H4 (cell line): ENCODE results near the gene GALNT17. TPM values are rescaled to one million over a fixed set of nuclear protein-coding genes. Genes with fewer than 3 reads are reported as not detected.

Source experiments
- DNase-seq: peaks from one replicate; pipeline ENCODE4 v3.0.0-alpha.2; 2015; ENCODE audit warnings: low spot score
- total RNA-seq: library from RNA; depleted of rRNA; stranded (reverse); fragments of >200 nt; shearing (Covaris generic); gene quantifications from 2 replicates; pipeline ENCODE4 v1.2.3, GENCODE V29; 2014

GALNT17 gene
- total RNA-seq, 1 experiment from 2014 or later = 0.70 TPM

GRCh38 chr7:71504697-71505441 is 372.9 kb downstream of the GALNT17 start:
- no peak for DNase-seq

- no peak for DNase-seq
Measured at GRCh38 chr7:71506822-71507221, 374.9 kb downstream of the GALNT17 start.

DNA sequence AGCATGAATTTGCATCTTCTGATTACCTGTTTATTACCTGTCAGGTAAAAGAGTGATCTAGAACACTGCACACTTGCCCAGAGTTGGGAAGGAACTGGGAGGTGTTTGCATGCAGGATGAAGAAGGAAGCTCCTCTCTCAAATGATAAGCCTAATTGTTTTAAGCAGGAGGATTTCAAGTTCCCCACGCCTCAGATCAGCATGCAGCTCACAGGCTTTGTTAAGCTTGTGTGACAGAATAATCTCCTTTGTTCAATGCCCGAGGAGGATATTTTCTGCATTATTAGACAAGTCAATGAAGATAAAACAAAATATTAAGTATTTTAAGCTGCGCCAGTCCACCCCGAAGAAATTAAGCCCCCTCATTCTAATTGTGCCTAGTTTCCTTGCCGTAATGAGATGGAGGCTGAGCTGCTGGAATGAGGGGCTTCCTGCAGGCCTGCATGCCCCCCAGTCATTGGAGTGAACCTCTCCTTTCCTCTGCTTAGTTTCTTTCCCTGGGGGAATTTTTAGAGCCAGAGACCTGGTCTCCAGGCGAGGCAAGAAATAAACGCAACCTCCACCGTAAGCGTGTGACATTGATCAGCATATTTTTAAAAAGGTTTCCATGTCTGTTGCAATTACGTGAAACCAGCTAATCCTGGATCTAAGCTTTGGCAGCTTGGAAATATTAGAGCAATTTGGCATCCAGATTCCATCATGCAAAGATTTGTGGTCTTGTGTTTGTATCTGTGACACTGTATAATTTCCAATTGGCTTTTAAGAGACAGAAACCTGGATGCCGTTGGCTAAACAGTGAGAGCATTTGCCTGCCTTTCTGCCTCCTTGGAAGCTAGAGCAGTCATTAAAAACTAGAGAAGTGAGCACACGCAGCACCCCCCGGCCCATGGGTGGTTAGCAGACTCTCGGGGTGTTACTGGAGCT is 376.0 kb downstream of the GALNT17 start:
- no peak for DNase-seq

DNA sequence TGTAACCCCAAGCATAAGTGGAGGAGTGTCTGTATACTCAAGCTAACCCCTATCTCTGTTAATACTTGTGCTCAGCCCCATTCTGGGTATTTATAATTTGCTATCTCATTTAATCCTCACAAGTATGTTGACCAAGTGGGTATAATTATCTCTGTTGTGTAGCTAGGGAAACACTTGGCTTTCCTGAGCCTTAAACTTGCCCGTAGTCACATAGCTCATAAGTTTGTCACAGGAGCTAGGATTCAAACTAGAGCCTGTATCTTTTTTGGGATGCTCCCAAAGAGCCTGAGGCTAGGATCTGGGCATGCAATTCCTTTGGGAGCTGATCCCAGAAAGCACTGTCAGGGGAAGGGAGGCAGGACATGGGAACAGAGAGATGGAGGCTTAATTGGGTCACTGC is 377.4 kb downstream of the GALNT17 start:
- no peak for DNase-seq

GRCh38 chr7:71511361-71511807 is 379.4 kb downstream of the GALNT17 start:
- DNase-seq = peak; percentile 35

DNA sequence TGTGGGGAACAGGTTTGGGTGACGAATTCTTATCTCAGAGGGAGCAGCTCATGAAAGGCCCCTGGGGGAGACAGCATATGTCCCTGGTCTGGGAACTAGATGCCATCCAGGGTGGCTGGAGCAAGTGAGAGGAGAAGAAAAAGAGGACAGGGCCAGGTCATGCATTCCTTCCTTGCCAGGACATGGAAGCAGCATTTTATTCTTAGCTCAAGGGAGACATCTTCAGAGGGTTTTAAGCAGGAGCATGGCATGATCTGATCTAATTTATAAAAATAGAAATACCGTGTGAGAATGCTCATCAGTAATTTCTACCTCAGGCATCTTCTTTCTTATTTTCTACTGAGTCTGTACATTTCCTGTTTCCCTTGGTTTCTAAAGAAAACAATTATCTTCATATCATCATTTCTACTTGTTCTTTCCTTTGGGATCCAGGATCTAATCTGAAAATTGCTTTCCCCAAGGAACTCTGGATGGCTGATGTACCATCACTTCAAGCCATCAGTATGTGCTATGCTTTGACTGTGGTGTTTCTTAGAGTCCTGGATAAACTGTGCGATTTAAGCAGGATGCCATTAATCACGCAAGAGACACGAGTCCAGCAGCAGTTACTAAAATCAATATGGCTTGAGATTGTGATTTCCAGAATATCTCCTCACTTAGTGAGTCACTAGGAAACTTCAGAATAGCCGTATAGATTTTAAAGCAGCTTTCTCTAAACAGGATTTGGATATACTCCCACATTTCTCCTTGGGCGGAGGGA is 386.2 kb downstream of the GALNT17 start:
- DNase-seq = no peak

DNA sequence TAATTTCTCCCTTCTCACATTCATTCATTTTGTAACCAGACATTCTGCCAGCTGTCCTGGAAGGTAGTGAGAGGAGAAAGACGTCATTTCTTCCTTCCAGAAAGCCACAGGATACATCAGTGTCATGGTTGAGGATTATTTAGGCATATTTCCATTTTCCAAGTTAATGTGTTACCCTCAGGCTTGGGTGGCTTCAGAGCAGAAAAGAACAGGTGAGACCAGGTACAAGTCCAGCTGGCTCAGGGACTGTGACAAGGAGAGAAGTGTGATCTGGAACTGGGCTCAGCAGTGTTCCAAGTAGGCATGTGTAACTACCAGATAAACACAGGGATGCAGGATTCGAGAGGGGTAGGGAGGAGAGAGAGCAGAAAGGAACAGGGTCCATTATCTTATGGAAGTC is 386.9 kb downstream of the GALNT17 start:
- DNase-seq = no peak

- no peak for DNase-seq
Measured at GRCh38 chr7:71521506-71521905, 389.6 kb downstream of the GALNT17 start.

DNA sequence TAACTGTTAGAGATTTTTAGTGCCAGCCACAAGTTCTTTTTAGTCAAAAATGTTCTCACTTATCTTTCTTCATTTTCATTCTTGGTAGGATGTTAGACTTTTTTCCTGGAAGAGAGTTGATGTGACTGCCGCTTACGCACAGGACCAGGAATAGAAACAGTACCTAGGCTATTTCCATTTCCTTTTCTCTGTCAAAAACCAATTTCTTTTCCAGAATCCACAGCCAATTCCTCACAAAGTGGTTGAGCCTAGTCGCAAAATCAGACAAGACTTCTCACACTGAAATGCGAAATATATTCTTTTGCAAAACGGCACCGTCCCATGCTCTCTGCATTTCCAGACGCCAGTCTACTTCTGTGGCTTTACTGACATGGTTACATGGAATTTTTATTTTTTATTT is 394.2 kb downstream of the GALNT17 start:
- DNase-seq = no peak

DNA sequence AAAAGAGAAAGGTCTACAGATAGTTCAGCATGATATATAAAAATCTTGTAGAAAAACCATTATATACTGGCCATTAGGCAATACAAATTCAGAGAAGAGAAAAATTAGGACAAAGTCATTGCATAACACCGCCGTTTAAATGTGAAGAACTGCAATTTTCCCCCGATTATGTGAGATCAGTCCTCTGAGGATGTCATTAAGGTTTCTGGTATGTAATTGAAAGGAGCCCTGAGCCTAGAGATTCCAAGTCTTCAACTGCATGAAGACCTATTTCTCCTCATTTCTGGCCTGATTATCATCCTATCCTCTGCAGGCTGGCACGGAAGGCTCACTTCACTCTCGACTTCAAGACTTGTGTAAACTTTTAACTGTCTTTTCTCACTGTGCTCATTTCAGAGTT is 395.3 kb downstream of the GALNT17 start:
- DNase-seq = no peak

GRCh38 chr7:71535616-71536015 is 403.7 kb downstream of the GALNT17 start:
- no peak for DNase-seq

GRCh38 chr7:71538210-71538609 is 406.3 kb downstream of the GALNT17 start:
- DNase-seq = no peak

DNA sequence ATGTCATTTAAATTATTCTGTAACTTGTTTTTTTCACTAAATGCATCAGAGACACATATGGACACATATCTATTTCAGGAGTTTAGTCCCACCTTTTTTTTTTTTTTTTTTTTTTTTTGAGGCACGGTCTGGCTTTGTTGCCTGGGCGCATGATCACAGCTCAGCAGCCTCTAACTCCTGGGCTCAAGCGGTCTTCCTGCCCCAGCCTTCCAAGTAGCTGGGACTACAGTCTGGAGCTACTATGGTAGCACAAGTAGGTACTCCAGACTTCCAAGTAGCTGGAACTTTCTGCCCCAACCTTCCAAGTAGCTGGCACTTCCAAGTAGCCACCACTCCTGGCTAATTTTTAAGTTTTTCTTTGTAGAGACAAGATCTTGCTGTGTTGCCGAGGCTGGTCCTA is 407.7 kb downstream of the GALNT17 start:
- DNase-seq = no peak

GRCh38 chr7:71541707-71542353 is 409.9 kb downstream of the GALNT17 start:
- DNase-seq = no peak

- DNase-seq = no peak
Measured at GRCh38 chr7:71543396-71543795, 411.5 kb downstream of the GALNT17 start.

DNA sequence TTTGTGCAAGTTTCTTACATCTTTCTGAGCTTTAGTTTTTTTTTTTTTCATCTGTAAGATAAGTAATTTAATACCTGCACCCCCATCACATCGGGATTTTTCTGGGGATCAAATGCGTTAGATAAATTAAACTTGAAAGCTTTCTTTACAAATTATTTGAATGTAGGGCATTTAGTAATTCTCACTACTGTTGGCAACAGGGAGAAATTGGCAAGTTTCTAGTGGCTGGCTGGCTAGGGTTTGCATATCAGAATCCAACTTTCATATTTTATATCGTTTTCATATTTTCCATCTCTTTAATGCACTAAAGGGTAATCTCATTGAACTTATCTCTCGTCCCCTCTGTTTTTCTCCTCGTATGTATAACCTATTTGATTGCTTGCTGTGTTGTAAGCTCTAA is 412.9 kb downstream of the GALNT17 start:
- no peak for DNase-seq

- no peak for DNase-seq
Measured at GRCh38 chr7:71547426-71547825, 415.5 kb downstream of the GALNT17 start.

DNA sequence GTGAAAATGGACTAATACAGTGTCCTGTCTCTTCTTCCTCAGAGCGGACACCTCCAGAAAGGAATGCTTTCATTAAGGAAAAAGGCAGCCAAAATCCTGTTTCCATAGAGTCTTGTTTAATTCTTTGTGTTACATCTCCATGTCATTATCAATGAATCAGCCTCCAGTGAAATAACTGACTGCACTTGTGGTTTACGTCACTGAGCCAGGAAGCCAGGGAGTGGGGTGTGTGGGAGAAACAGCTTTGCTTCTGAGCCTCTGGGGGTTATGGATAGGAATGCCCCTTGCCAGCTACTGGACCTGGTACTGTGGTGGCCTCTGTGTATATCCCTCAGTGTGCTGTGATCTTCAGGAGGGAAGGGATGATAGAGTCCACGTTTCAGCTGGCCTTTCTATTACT is 416.8 kb downstream of the GALNT17 start:
- no peak for DNase-seq

DNA sequence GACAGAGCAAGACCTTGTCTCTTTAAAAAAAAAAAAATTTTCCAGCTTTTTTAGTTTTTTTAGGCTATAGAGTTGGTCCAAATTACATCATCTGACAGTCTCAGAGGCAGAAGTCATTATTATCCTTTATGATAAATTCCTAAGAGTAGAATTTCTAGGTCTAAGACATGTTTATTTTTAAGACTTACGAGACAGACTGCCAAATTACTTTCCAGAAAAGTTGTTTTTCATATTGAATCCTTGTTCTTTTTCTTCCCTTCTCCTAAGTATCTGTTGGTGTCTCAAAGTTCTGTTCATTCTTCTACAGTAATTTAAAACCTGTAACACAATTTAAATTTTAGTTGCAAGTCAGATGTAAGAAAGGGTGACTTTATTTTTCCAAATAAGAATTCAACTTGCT is 421.4 kb downstream of the GALNT17 start:
- DNase-seq = no peak

DNA sequence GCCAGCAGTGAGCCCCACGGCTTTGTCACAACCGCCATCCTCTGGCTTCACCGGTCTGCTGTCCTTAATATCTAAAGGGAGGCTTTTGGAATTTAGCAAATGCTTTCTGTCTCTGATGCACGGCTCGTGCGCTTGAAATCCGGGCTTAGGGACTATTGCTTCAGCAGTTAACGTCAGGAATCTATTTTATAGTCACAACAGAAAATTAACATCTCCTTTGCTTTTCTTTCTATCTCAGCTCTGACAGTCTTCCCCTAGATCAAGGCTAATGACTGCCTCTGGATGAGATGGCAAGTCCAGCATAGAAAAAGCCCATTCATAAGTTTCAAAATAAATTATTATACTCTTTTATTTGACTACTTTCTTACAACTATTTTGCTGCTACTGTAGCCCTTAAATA is 423.8 kb downstream of the GALNT17 start:
- DNase-seq = no peak

- no peak for DNase-seq
Measured at GRCh38 chr7:71558806-71559613, 427.1 kb downstream of the GALNT17 start.
